ENCODE results near the gene CCSER1.

GRCh38 chr4:91279899-91280298 lies 1152.7 kb downstream of the CCSER1 start:
- TF ChIP-seq RXRA (IDR thresholded peaks at IDR 0.05) (no peak), CTCF (IDR thresholded peaks at IDR 0.05; ENCODE audit: low read depth, low read length, missing input control) (no peak), TAF1 (conservative IDR thresholded peaks at IDR 0.05) (no peak), GABPA (IDR thresholded peaks at IDR 0.05 in 1 of 2, conservative IDR thresholded peaks at IDR 0.05 in 1 of 2) (no peak), HNF4A (conservative IDR thresholded peaks at IDR 0.05) (no peak), MAX (IDR thresholded peaks at IDR 0.05) (no peak)

Measured in liver (tissue), 3 donors.